Peyer's patch (tissue), 4 donors: ENCODE data around the gene ICA1L.

Experiments
- CTCF ChIP-seq, 6 experiments: fragments of 450-650 bp in 4 of 6; fragments of 200-600 bp in 2 of 6; sonication (generic) in 1 of 6; IDR thresholded peaks; one replicate each; pipeline ENCODE4 v1.5.1; 2017 to 2019; ENCODE audit warnings: antibody characterized with exemption in 6 of 6, mild to moderate bottlenecking in 3 of 6, moderate library complexity in 1 of 6
- POLR2A ChIP-seq, 2 donors: fragments of 450-650 bp; IDR thresholded peaks; one replicate each; pipeline ENCODE4 v1.5.1; 2017; ENCODE audit warnings: antibody characterized with exemption in 2 of 2, mild to moderate bottlenecking in 2 of 2, moderate library complexity in 2 of 2

- TF ChIP-seq CTCF (IDR thresholded peaks at IDR 0.05) = no peak
- TF ChIP-seq POLR2A (IDR thresholded peaks at IDR 0.05) = no peak
Measured at GRCh38 chr2:202821206-202822160, 50.1 kb downstream of the ICA1L start.
